Astrocyte (in vitro differentiated cells and primary cell): ENCODE results near the gene SYF2. TPM values are rescaled to one million over a fixed set of nuclear protein-coding genes. Genes with fewer than 3 reads are reported as not detected.
A peak's percentile ranks its signal among the peaks of the same experiment; 100 is the strongest.

ENCODE experiments used
- DNase-seq: peaks from one replicate; pipeline ENCODE4 v3.0.0-alpha.2; 2010; ENCODE audit warnings: low read depth
- FAIRE-seq: peaks from 2 replicates; lab custom pipeline; 2011; peaks lifted over from hg19 to GRCh38; lab: Jason Lieb, UNC
- H2AFZ ChIP-seq: 2 replicates; pipeline ENCODE4 v1.6.0; 2012; ENCODE audit warnings: low read depth, low read length, inconsistent platforms
- H3K27ac ChIP-seq: 2 replicates; pipeline ENCODE4 v1.5.1; 2011; ENCODE audit warnings: low read depth, low read length, inconsistent platforms
- H3K27me3 ChIP-seq: 2 replicates; pipeline ENCODE4 v1.6.0; 2011; ENCODE audit warnings: low read length, inconsistent platforms; ENCODE audit not compliant: insufficient read depth
- H3K36me3 ChIP-seq: 2 replicates; pipeline ENCODE4 v1.5.1; 2011; ENCODE audit warnings: low read length, inconsistent platforms; ENCODE audit not compliant: insufficient read depth
- H3K4me1 ChIP-seq: 2 replicates; pipeline ENCODE4 v1.5.1; 2011; ENCODE audit warnings: low read length, inconsistent platforms; ENCODE audit not compliant: insufficient read depth
- H3K4me2 ChIP-seq: 2 replicates; pipeline ENCODE4 v1.6.0; 2012; ENCODE audit warnings: low read length, inconsistent platforms
- H3K4me3 ChIP-seq: 2 replicates; pipeline ENCODE4 v1.5.1; 2011; ENCODE audit warnings: low read depth, mild to moderate bottlenecking, low read length, inconsistent platforms; ENCODE audit not compliant: insufficient read depth
- H3K79me2 ChIP-seq: 2 replicates; pipeline ENCODE4 v1.6.0; 2012; ENCODE audit warnings: mild to moderate bottlenecking, low read length, inconsistent platforms; ENCODE audit not compliant: insufficient read depth
- H3K9ac ChIP-seq: 2 replicates; pipeline ENCODE4 v1.6.0; 2012; ENCODE audit warnings: mild to moderate bottlenecking, low read length, inconsistent platforms
- H3K9me3 ChIP-seq: 2 replicates; pipeline ENCODE4 v1.5.1; 2012; ENCODE audit warnings: low read depth, mild to moderate bottlenecking, low read length, inconsistent platforms; ENCODE audit not compliant: insufficient read depth
- H4K20me1 ChIP-seq: 2 replicates; pipeline ENCODE4 v1.6.0; 2012; ENCODE audit warnings: low read length, inconsistent platforms; ENCODE audit not compliant: insufficient read depth
- H3K27ac Mint-ChIP-seq: one replicate; pipeline ENCODE4 v1.8.0; 2021; ENCODE audit warnings: mild to moderate bottlenecking, mixed read lengths; ENCODE audit not compliant: unreplicated experiment
- H3K27me3 Mint-ChIP-seq: one replicate; pipeline ENCODE4 v1.8.0; 2021; ENCODE audit warnings: low read depth, mixed read lengths; ENCODE audit not compliant: unreplicated experiment
- H3K36me3 Mint-ChIP-seq: one replicate; pipeline ENCODE4 v1.8.0; 2021; ENCODE audit warnings: low read depth, mixed read lengths; ENCODE audit not compliant: unreplicated experiment
- H3K4me1 Mint-ChIP-seq: one replicate; pipeline ENCODE4 v1.8.0; 2021; ENCODE audit warnings: low read depth, mixed read lengths; ENCODE audit not compliant: unreplicated experiment
- H3K4me3 Mint-ChIP-seq: one replicate; pipeline ENCODE4 v1.8.0; 2021; ENCODE audit warnings: mild to moderate bottlenecking, moderate library complexity, mixed read lengths; ENCODE audit not compliant: unreplicated experiment
- H3K9me3 Mint-ChIP-seq: one replicate; pipeline ENCODE4 v1.8.0; 2021; ENCODE audit warnings: mild to moderate bottlenecking, mixed read lengths; ENCODE audit not compliant: unreplicated experiment
- CTCF ChIP-seq: IDR thresholded peaks from 2 replicates; pipeline ENCODE4 v1.5.1; 2011; ENCODE audit warnings: low read depth, mild to moderate bottlenecking, inconsistent platforms, low read length, moderate library complexity; ENCODE audit not compliant: insufficient read depth
- EZH2 ChIP-seq: IDR thresholded peaks from 2 replicates; pipeline ENCODE4 v1.6.1; 2012; ENCODE audit warnings: mild to moderate bottlenecking, low read length, inconsistent platforms; ENCODE audit not compliant: insufficient read depth
- total RNA-seq: library from RNA; stranded (reverse); gene quantifications from 2 replicates; pipeline ENCODE4 v1.2.1, GENCODE V29; 2021

The SYF2 gene
- total RNA-seq, 1 donor from 2014 or later = 29.1 TPM

DNA sequence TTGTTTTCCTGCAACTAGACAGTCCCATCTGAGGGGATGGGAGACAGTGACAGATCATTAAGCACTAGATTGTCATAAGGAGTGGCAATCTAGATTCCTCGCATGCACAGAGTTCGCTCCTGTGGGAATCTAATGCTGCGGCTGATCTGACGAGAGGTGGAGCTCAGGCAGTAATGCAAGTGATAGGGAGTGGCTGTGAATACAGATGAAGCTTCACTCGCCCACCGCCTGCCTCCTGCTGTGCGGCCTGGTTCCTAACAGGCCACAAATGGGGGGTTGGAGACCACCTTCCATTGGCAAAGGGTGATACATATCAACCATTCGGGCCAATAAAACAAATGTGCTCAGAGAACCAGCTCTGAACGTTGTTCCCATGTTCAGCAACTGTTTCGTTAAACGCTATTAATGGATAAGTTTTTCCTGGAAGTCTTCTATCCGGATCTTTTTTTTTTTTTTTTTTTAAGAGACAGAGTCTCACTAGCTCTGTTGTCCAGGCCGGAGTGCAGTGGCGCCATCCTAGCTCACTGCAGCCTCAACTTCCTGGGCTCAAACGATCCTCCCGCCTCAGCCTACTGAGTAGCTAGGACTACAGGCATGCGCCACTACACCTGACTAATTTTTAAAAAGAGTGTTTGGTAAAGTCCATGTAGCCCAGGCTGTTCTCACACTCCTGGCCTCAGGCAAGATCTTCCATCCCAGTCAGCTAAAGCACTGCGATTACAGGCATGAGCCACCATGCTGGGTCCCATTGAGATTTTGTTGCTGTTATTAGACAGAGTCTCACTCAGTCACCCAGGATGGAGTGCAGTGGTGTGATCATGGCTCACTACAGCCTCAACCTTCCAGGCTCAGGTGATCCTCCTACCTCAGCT, 23.6 kb upstream of the SYF2 start:
- Histone ChIP-seq H3K9ac (no peak overlapping the region), H3K79me2 (no peaks in the 10 kb centered on the region), H3K9me3 (no peaks in the 10 kb centered on the region), H3K4me2 (no peak overlapping the region), H3K27me3 (no peaks in the 10 kb centered on the region), H3K27ac (no peak overlapping the region), H3K4me3 (no peak overlapping the region), H4K20me1 (no peaks in the 10 kb centered on the region), H3K36me3 (no peaks in the 10 kb centered on the region), H2AFZ (no peak overlapping the region), H3K4me1 (no peaks in the 10 kb centered on the region)
- no peak overlapping the region for H3K4me3 Mint-ChIP-seq
- no peaks in the 10 kb centered on the region for H3K27me3 Mint-ChIP-seq
- DNase-seq = no peak
- H3K9me3 Mint-ChIP-seq = no peaks in the 10 kb centered on the region
- FAIRE-seq = no peak
- no peak for TF ChIP-seq EZH2
- no peak for TF ChIP-seq CTCF
- no peak overlapping the region for H3K27ac Mint-ChIP-seq
- H3K4me1 Mint-ChIP-seq = peaks cover 3% of the 10 kb centered on the region
- H3K36me3 Mint-ChIP-seq = no peaks in the 10 kb centered on the region

DNA sequence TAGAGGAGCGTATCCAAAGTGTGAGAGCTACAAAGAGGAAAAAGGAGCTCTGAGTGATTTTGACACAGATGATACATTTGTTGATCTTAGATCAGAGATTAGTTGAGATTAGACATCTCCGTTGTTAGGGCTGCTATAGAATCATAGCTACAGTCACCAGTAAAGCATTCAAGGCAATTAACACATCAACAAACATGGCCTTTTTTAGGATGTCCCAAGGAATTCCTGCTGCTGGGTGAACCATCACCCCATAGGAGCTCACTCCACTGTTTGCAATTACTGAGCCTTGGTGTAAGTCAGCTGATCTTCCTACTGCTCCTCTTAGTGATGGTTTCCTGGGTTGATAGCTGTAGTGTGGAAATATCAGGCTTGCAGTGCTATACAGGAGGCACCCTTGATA, 21.6 kb upstream of the SYF2 start:
- Histone ChIP-seq H3K27ac (no peak overlapping the region), H3K79me2 (no peaks in the 10 kb centered on the region), H3K36me3 (no peaks in the 10 kb centered on the region), H3K4me1 (no peaks in the 10 kb centered on the region), H3K4me3 (no peak overlapping the region), H3K9ac (no peak overlapping the region), H3K9me3 (no peaks in the 10 kb centered on the region), H3K4me2 (no peak overlapping the region), H2AFZ (no peak overlapping the region), H4K20me1 (no peaks in the 10 kb centered on the region), H3K27me3 (no peaks in the 10 kb centered on the region)
- Mint-ChIP-seq H3K36me3 (no peaks in the 10 kb centered on the region), H3K9me3 (no peaks in the 10 kb centered on the region), H3K4me3 (no peak overlapping the region), H3K4me1 (peaks cover 3% of the 10 kb centered on the region), H3K27ac (no peak overlapping the region), H3K27me3 (no peaks in the 10 kb centered on the region)
- TF ChIP-seq CTCF = no peak
- DNase-seq = peak; percentile 58
- peak; percentile 85 for FAIRE-seq
